Neuronal stem cell (in vitro differentiated cells): ENCODE results near the gene GOPC.

Experiments
- DNase-seq: peaks from one replicate; pipeline ENCODE4 v3.0.0-alpha.2; 2013; ENCODE audit warnings: low spot score
- H2AFZ ChIP-seq: one replicate; pipeline ENCODE4 v1.6.1; 2013; ENCODE audit warnings: mild to moderate bottlenecking, low read length, inconsistent platforms
- H2AK5ac ChIP-seq: 2 replicates; pipeline ENCODE4 v1.6.1; 2013; ENCODE audit warnings: low read depth, mild to moderate bottlenecking, inconsistent platforms, low read length, moderate library complexity, mixed read lengths
- H2BK120ac ChIP-seq: 2 replicates; pipeline ENCODE4 v1.6.1; 2013; ENCODE audit warnings: low read depth, mild to moderate bottlenecking, inconsistent platforms, low read length, moderate library complexity, mixed read lengths
- H2BK12ac ChIP-seq: one replicate; pipeline ENCODE4 v1.6.1; 2013; ENCODE audit warnings: low read length, inconsistent platforms
- H2BK15ac ChIP-seq: 2 replicates; pipeline ENCODE4 v1.6.1; 2013; ENCODE audit warnings: mild to moderate bottlenecking, low read length, inconsistent platforms, mixed read lengths
- H2BK5ac ChIP-seq: one replicate; pipeline ENCODE4 v1.6.1; 2013; ENCODE audit warnings: inconsistent platforms, mild to moderate bottlenecking, low read length, moderate library complexity
- H3K14ac ChIP-seq: one replicate; pipeline ENCODE4 v1.6.1; 2013; ENCODE audit warnings: low read length, inconsistent platforms
- H3K18ac ChIP-seq: 2 replicates; pipeline ENCODE4 v1.6.1; 2013; ENCODE audit warnings: low read length, inconsistent platforms
- H3K23ac ChIP-seq: 2 replicates; pipeline ENCODE4 v1.6.1; 2013; ENCODE audit warnings: low read depth, mild to moderate bottlenecking, mixed read lengths, low read length, inconsistent platforms; ENCODE audit not compliant: poor library complexity
- H3K27ac ChIP-seq: replicated peaks from 3 replicates; pipeline ENCODE4 v1.5.1; 2013; ENCODE audit warnings: low read length, inconsistent platforms
- H3K27me3 ChIP-seq, 3 experiments: 2 replicates each; pipeline ENCODE4 v1.6.1; 2013; ENCODE audit warnings: low read length in 3 of 3, mild to moderate bottlenecking in 2 of 3, inconsistent platforms in 1 of 3, low read depth in 1 of 3, mixed read lengths in 1 of 3, moderate library complexity in 1 of 3; ENCODE audit not compliant: control insufficient read depth in 3 of 3, insufficient read depth in 3 of 3
- H3K36me3 ChIP-seq, 2 donors: replicated peaks in 1 of 2; 2 replicates each; pipeline ENCODE4 v1.6.1; 2013; ENCODE audit warnings: low read length in 2 of 2; ENCODE audit not compliant: control insufficient read depth in 2 of 2, insufficient read depth in 2 of 2
- H3K4ac ChIP-seq: 2 replicates; pipeline ENCODE4 v1.6.1; 2013; ENCODE audit warnings: inconsistent platforms, mild to moderate bottlenecking, low read length, moderate library complexity
- H3K4me1 ChIP-seq, 2 donors: 1 replicate in 1 of 2; 2 replicates in 1 of 2; pipeline ENCODE4 v1.6.1; 2013; ENCODE audit warnings: low read length in 2 of 2, low read depth in 1 of 2; ENCODE audit not compliant: control insufficient read depth in 2 of 2, insufficient read depth in 1 of 2
- H3K4me2 ChIP-seq: one replicate; pipeline ENCODE4 v1.6.1; 2013; ENCODE audit warnings: mild to moderate bottlenecking, low read length, inconsistent platforms; ENCODE audit not compliant: insufficient read depth, poor library complexity, severe bottlenecking
- H3K4me3 ChIP-seq, 2 donors: 2 replicates each; pipeline ENCODE4 v1.5.1; 2013; ENCODE audit warnings: low read length in 2 of 2, mild to moderate bottlenecking in 2 of 2, inconsistent platforms in 1 of 2, moderate library complexity in 1 of 2
- H3K79me1 ChIP-seq: one replicate; pipeline ENCODE4 v1.6.1; 2013; ENCODE audit warnings: low read depth, mild to moderate bottlenecking, inconsistent platforms, low read length, moderate library complexity
- H3K9ac ChIP-seq: one replicate; pipeline ENCODE4 v1.6.1; 2013; ENCODE audit warnings: mild to moderate bottlenecking, low read depth, low read length, inconsistent platforms; ENCODE audit not compliant: poor library complexity
- H3K9me3 ChIP-seq, 2 donors: replicated peaks in 1 of 2; 2 replicates each; pipeline versions ENCODE3 to v1.6.1; 2013; ENCODE audit warnings: low read length in 2 of 2, mild to moderate bottlenecking in 2 of 2, inconsistent platforms in 1 of 2, low read depth in 1 of 2, mixed read lengths in 1 of 2, moderate library complexity in 1 of 2; ENCODE audit not compliant: control insufficient read depth in 2 of 2, insufficient read depth in 1 of 2
- H4K8ac ChIP-seq: one replicate; pipeline ENCODE4 v1.6.1; 2013; ENCODE audit warnings: low read depth, mild to moderate bottlenecking, inconsistent platforms, low read length, moderate library complexity
- H4K91ac ChIP-seq: one replicate; pipeline ENCODE4 v1.6.1; 2013; ENCODE audit warnings: low read length, low read depth, mild to moderate bottlenecking, inconsistent platforms; ENCODE audit not compliant: poor library complexity
- WGBS, 2 donors: extraction: QIAGEN DNeasy Blood & Tissue Kit; methylation state at CpG; one replicate each; pipeline ENCODE4 v1.1.7; 2013; ENCODE audit warnings: missing lambda C conversion rate in 2 of 2, mixed read lengths in 1 of 2; ENCODE audit not compliant: insufficient read length in 2 of 2, insufficient replicate concordance in 1 of 2; ENCODE audit errors: extremely low coverage in 2 of 2; 5-methylcytosine and 5-hydroxymethylcytosine counted together

The GOPC gene

GRCh38 chr6:117538615-117539014 lies 63.7 kb downstream of the GOPC start:
- WGBS, 2 donors = no CpG with 5 or more reads among the region's 9 CpGs
- no peak overlapping the region for H4K91ac ChIP-seq
- H3K9ac ChIP-seq = no peak overlapping the region
- no peak overlapping the region for H3K23ac ChIP-seq
- no peak overlapping the region for H2BK5ac ChIP-seq
- H2AK5ac ChIP-seq = no peak overlapping the region
- no peaks in the 10 kb centered on the region for H3K79me1 ChIP-seq
- H3K9me3 ChIP-seq = no peaks in the 10 kb centered on the region
- H3K36me3 ChIP-seq = peaks cover 0 to 22% of the 10 kb centered on the region in 2 donors
- DNase-seq = no peak
- H2BK120ac ChIP-seq = no peak overlapping the region
- no peak overlapping the region for H3K4me3 ChIP-seq
- H3K4me1 ChIP-seq = no peaks in the 10 kb centered on the region
- H3K14ac ChIP-seq = no peak overlapping the region
- no peak overlapping the region for H2BK15ac ChIP-seq
- H2BK12ac ChIP-seq = no peak overlapping the region
- no peak overlapping the region for H4K8ac ChIP-seq
- H3K4me2 ChIP-seq = no peak overlapping the region
- no peak overlapping the region for H3K4ac ChIP-seq
- no peak overlapping the region for H3K27ac ChIP-seq
- no peak overlapping the region for H3K18ac ChIP-seq
- H3K27me3 ChIP-seq = no peaks in the 10 kb centered on the region
- H2AFZ ChIP-seq = no peak overlapping the region

GRCh38 chr6:117536317-117536716 lies 66.0 kb downstream of the GOPC start:
- peaks cover 0 to 4% of the 10 kb centered on the region in 2 donors for H3K4me1 ChIP-seq
- H3K9me3 ChIP-seq = no peaks in the 10 kb centered on the region
- H3K23ac ChIP-seq = no peak overlapping the region
- H3K27ac ChIP-seq = no peak overlapping the region
- no peak overlapping the region for H2AK5ac ChIP-seq
- H3K4me2 ChIP-seq = no peak overlapping the region
- no peak overlapping the region for H2BK12ac ChIP-seq
- H3K27me3 ChIP-seq = no peaks in the 10 kb centered on the region
- DNase-seq = no peak
- no peak overlapping the region for H3K18ac ChIP-seq
- no peak overlapping the region for H2BK15ac ChIP-seq
- H2BK120ac ChIP-seq = no peak overlapping the region
- H4K8ac ChIP-seq = no peak overlapping the region
- no peak overlapping the region for H3K4ac ChIP-seq
- H3K79me1 ChIP-seq = no peaks in the 10 kb centered on the region
- no peak overlapping the region for H4K91ac ChIP-seq
- H2AFZ ChIP-seq = no peak overlapping the region
- H3K36me3 ChIP-seq = peaks cover 0 to 21% of the 10 kb centered on the region in 2 donors
- H3K14ac ChIP-seq = no peak overlapping the region
- no CpG with 5 or more reads among the region's 4 CpGs for WGBS, 2 donors
- H2BK5ac ChIP-seq = no peak overlapping the region
- no peak overlapping the region for H3K9ac ChIP-seq
- H3K4me3 ChIP-seq = no peak overlapping the region

- Histone ChIP-seq H3K4me3 (no peak overlapping the region), H3K4me1 (peaks cover 2 to 4% of the 10 kb centered on the region in 2 donors), H2BK12ac (no peak overlapping the region), H3K9me3 (no peaks in the 10 kb centered on the region), H4K91ac (no peak overlapping the region), H3K18ac (no peak overlapping the region), H3K27me3 (no peaks in the 10 kb centered on the region), H2BK5ac (no peak overlapping the region), H3K79me1 (no peaks in the 10 kb centered on the region), H3K27ac (no peak overlapping the region), H2AFZ (no peak overlapping the region), H3K23ac (no peak overlapping the region), H4K8ac (no peak overlapping the region), H3K36me3 (peaks cover 0 to 10% of the 10 kb centered on the region in 2 donors), H3K14ac (no peak overlapping the region), H2BK120ac (no peak overlapping the region), H3K4ac (no peak overlapping the region), H3K4me2 (no peak overlapping the region), H2AK5ac (no peak overlapping the region), H3K9ac (no peak overlapping the region), H2BK15ac (no peak overlapping the region)
- DNase-seq = no peak
- no CpG with 5 or more reads among the region's 3 CpGs for WGBS, 2 donors
Observed at GRCh38 chr6:117534974-117535373, 67.3 kb downstream of the GOPC start.

GRCh38 chr6:117533775-117534174 lies 68.5 kb downstream of the GOPC start:
- no peak overlapping the region for H2AK5ac ChIP-seq
- H3K4me2 ChIP-seq = no peak overlapping the region
- no peak overlapping the region for H2BK12ac ChIP-seq
- no peaks in the 10 kb centered on the region for H3K27me3 ChIP-seq
- H3K18ac ChIP-seq = no peak overlapping the region
- no peak overlapping the region for H3K14ac ChIP-seq
- no peak overlapping the region for H2BK15ac ChIP-seq
- peaks cover 2 to 4% of the 10 kb centered on the region in 2 donors for H3K4me1 ChIP-seq
- H4K8ac ChIP-seq = no peak overlapping the region
- no peak overlapping the region for H3K9ac ChIP-seq
- no peak overlapping the region for H3K27ac ChIP-seq
- H2BK5ac ChIP-seq = no peak overlapping the region
- H3K79me1 ChIP-seq = no peaks in the 10 kb centered on the region
- no peak overlapping the region for H3K4ac ChIP-seq
- no peak overlapping the region for H3K23ac ChIP-seq
- DNase-seq = no peak
- H3K4me3 ChIP-seq = no peak overlapping the region
- WGBS, 2 donors = no CpG with 5 or more reads among the region's 4 CpGs
- H4K91ac ChIP-seq = no peak overlapping the region
- no peak overlapping the region for H2BK120ac ChIP-seq
- H2AFZ ChIP-seq = no peak overlapping the region
- H3K9me3 ChIP-seq = no peaks in the 10 kb centered on the region
- H3K36me3 ChIP-seq = peaks cover 0 to 4% of the 10 kb centered on the region in 2 donors
